Lower leg skin (tissue), 4 donors: ENCODE results near the gene GLIS2. TPM values are rescaled to one million over a fixed set of nuclear protein-coding genes. Genes with fewer than 3 reads are reported as not detected.

Source experiments
- DNase-seq, 2 donors: peaks; one replicate each; pipeline ENCODE4 v3.0.0-alpha.2; 2019; ENCODE audit warnings: low spot score in 2 of 2
- H3K4me3 ChIP-seq: fragments of 200-600 bp; sonication (generic); 2 replicates; pipeline ENCODE4 v1.5.1; 2017; ENCODE audit warnings: mild to moderate bottlenecking, low read depth; ENCODE audit not compliant: poor library complexity, severe bottlenecking
- CTCF ChIP-seq, 3 donors: fragments of 450-650 bp; IDR thresholded peaks; one replicate each; pipeline ENCODE4 v1.5.1; 2016; ENCODE audit warnings: antibody characterized with exemption in 3 of 3, mild to moderate bottlenecking in 3 of 3, moderate library complexity in 2 of 3
- POLR2A ChIP-seq, 2 donors: fragments of 450-650 bp; IDR thresholded peaks; one replicate each; pipeline ENCODE4 v1.6.1; 2016 to 2017; ENCODE audit warnings: antibody characterized with exemption in 2 of 2, mild to moderate bottlenecking in 1 of 2, moderate library complexity in 1 of 2
- WGBS, 2 donors: methylation state at CpG; one replicate each; pipeline ENCODE4 v1.1.5; 2018; 5-methylcytosine and 5-hydroxymethylcytosine counted together
- intact Hi-C: fragments of 100-400 bp; cut with DNase I; formaldehyde crosslinking; loops from one replicate; pipeline ENCODE4 v1.15.0; 2023; ENCODE audit warnings: low total_unique reads
- total RNA-seq, 4 donors: library from RNA; depleted of rRNA; stranded (reverse); fragments of >200 nt; gene quantifications; one replicate each; pipeline ENCODE4 v1.1.0, GENCODE V29; 2016

The GLIS2 gene
- total RNA-seq, 4 donors from 2014 or later: 1.3 to 2.6 (median 2.2) TPM

- no peak for DNase-seq
- WGBS, 2 donors: 47 to 53% methylated on average over 13 to 17 of the region's 21 CpGs
- H3K4me3 ChIP-seq: no peak overlapping the region
- TF ChIP-seq POLR2A (IDR thresholded peaks at IDR 0.05) (no peak), CTCF (IDR thresholded peaks at IDR 0.05) (no peak)
- intact Hi-C loops: no loop called here
Measured at GRCh38 chr16:4323071-4323844, 7.4 kb downstream of the GLIS2 start.

- WGBS, 2 donors: 16 to 20% methylated on average over 10 of the region's 12 CpGs
- intact Hi-C loops: no loop called here
- TF ChIP-seq POLR2A (IDR thresholded peaks at IDR 0.05) (no peak), CTCF (IDR thresholded peaks at IDR 0.05) (no peak)
- DNase-seq: no peak
- H3K4me3 ChIP-seq: no peak overlapping the region
Measured at GRCh38 chr16:4323845-4324488, 8.1 kb downstream of the GLIS2 start.

DNA sequence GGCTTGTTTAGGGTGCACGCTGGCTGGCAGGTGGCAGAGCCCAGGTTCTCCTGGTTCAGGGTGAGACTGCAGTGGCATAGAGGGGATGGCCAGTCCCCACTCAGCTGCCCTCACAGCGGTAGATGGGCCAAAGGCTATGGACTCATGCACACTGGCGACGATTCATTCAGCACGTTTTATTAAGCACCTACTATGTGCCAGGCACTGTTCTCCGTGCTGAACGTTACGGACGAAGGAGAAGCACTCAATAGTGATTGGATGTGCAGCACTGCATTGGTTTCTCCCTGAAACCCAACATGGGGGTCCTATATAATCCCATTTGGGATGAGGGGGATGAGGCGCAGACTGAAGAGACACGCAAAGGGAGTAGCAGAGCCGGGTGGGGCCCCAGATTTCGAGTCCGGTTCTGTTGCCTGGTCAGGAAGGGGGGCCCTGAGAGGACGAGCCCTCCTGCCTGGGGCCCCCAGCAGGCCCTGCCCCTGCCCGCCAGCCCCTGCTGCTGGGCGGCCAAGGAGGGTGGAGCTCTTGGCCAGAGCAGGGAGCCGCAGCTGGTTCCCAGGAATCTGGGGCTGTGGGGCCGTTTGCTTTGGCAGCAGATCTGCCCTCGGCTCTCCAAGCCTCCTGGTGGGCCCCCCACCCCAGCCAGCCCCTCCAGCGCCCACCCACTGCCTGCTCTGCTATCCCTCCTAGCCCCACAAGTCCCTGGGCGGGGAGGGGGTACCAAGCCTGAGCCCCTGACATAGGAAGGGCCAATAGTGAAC, 8.8 kb downstream of the GLIS2 start:
- 66 to 76% methylated on average over 16 to 17 of the region's 22 CpGs for WGBS, 2 donors
- DNase-seq: no peak
- intact Hi-C loops: loop anchor here (5.0 kb wide), 1 partner anchor 32 kb away; no protein-coding TSS in a partner anchor
- no peak overlapping the region for H3K4me3 ChIP-seq
- TF ChIP-seq POLR2A (IDR thresholded peaks at IDR 0.05) (no peak), CTCF (IDR thresholded peaks at IDR 0.05) (no peak)

- intact Hi-C loops: loop anchor here (5.0 kb wide), 1 partner anchor 33 kb away; no protein-coding TSS in a partner anchor
Measured at GRCh38 chr16:4325253-4325758, 9.4 kb downstream of the GLIS2 start.

More at GRCh38 chr16:4325253-4325758, 9.4 kb downstream of the GLIS2 start:
- DNase-seq: no peak
- TF ChIP-seq POLR2A (IDR thresholded peaks at IDR 0.05) (no peak), CTCF (IDR thresholded peaks at IDR 0.05) (no peak)
- WGBS, 2 donors: 85 to 88% methylated on average over 5 to 6 of the region's 6 CpGs
- H3K4me3 ChIP-seq: no peak overlapping the region
